SH-SY5Y (cell line): Measurements from ENCODE around the gene CALB2.

Source experiments
- GATA2 ChIP-seq: IDR thresholded peaks from 2 replicates; pipeline ENCODE4 v1.6.1; 2011; ENCODE audit warnings: mild to moderate bottlenecking, low read depth, low read length
- GATA3 ChIP-seq: IDR thresholded peaks from 2 replicates; pipeline ENCODE4 v1.6.1; 2011; ENCODE audit warnings: low read depth, mild to moderate bottlenecking, low read length, moderate library complexity

- no peak for TF ChIP-seq GATA3
- TF ChIP-seq GATA2: no peak
Observed at GRCh38 chr16:71426069-71426879, 67.8 kb downstream of the CALB2 start.
